HK-2 (cell line): ENCODE data around the gene EEF2K.
A peak's percentile ranks its signal among the peaks of the same experiment; 100 is the strongest.
"Not testable (repeated sequence)": the region's sequence is repeated elsewhere in the genome, so short reads cannot be mapped to it uniquely, and the experiment has no call there.

Experiments used
- DNase-seq: peaks from one replicate; pipeline ENCODE4 v3.0.0-alpha.2; 2018; ENCODE audit not compliant: unreplicated experiment

EEF2K gene

DNA sequence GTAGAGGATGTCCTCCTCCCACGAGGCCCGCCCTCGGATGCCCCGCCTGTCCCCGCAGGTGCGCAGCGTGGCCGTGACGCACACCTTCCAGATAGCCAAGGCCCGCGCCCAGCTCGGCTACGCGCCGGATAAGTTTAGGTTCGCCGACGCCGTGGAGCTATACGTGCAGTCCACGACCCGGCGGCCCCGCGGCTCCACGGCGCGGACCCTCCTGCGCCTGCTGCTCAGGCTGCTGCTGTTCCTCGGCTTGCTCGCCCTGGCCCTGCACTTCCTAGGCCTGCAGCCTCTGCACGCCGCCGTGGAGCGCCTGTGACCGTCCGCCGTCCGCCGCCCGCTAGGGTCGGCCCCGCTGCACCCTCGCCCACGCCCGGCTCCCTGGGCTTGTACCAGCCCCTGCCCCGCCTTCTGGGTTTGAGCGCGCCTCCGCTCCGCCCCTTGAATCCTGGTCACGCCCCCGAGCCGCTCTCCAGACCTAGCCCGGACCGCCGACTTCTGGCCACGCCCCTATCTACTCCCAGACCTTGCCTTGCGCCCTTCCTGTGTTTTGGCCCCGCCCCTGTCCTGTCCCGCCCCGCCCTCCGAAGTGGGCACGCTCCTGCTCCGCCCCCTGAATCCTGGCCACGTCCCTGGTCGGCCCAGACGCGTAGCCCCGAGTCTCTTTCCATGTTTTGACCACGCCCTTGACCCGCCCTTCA, 15.8 kb upstream of the EEF2K start:
- DNase-seq, result peak; percentile 98

GRCh38 chr16:22190776-22191531, 15.1 kb upstream of the EEF2K start:
- peak; percentile 94 for DNase-seq

GRCh38 chr16:22191532-22192260, 14.4 kb upstream of the EEF2K start:
- no peak for DNase-seq

DNA sequence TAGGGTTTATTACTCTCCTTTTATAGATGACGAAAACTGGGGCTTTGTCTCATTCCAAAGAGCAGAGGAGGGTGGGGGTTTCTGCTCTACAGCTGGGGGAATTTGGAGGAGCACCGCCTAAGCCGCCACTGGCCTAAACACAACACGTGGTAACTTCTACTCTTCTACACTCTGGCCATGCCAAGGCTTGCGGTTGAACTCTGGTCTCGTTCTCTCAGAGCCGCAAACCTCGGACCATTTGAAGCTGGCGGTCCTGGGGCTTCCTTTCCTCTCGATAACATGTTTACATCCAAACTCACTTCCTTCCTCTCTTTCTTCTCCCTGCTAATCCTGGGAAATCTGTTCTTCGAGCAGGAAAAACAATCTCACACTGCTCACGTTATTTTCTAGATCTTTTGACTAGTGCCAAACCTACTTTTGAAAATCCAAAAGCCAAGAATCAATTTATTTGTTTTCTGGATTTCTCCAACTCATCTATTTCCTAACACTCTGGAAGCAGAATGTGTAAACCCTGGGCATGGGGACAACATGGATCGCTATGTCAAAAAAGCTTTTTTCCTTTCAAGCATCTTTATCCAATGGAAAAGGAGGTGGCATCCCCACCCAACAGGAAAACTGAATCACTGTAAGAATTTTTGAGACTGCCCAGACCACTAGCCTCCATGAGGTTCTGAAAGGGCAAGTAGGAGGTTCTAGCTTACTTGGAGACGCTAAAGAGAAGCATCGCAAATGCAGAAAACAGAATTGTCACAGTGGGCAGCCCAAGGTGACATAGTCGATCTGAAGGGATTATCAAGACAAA, 13.6 kb upstream of the EEF2K start:
- DNase-seq, result peak; percentile 65

DNA sequence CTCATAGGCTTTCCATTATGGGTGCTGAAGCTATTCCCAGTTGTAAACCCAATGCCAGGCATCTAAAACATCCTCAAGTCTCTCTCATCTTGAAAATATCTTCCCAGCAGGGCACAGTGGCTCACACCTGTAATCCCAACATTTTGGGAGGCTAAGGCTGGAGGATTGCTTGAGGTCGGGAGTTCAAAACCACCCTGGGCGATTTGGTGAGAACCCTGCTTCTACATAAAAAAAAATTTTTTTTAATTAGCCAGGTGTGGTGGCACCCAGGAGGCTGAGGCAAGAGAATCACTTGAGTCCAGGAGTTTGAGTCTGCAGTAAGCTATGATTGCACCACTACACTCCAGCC, 13.0 kb upstream of the EEF2K start:
- DNase-seq, result no peak

- no peak for DNase-seq
Measured at GRCh38 chr16:22194707-22195444, 11.2 kb upstream of the EEF2K start.

DNA sequence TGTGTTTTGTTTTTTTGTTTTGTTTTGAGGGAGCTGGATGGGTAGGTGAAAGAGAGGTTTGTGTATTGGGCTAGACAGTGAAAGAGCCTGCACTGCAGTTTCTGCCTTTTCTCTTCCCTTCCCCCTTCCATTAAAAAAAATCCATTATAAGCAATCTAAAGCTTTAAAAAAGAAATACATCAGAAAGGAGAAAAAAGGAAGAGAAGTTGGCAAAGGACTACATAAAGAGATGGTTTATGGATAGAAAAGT, 10.7 kb upstream of the EEF2K start:
- DNase-seq, result no peak

DNA sequence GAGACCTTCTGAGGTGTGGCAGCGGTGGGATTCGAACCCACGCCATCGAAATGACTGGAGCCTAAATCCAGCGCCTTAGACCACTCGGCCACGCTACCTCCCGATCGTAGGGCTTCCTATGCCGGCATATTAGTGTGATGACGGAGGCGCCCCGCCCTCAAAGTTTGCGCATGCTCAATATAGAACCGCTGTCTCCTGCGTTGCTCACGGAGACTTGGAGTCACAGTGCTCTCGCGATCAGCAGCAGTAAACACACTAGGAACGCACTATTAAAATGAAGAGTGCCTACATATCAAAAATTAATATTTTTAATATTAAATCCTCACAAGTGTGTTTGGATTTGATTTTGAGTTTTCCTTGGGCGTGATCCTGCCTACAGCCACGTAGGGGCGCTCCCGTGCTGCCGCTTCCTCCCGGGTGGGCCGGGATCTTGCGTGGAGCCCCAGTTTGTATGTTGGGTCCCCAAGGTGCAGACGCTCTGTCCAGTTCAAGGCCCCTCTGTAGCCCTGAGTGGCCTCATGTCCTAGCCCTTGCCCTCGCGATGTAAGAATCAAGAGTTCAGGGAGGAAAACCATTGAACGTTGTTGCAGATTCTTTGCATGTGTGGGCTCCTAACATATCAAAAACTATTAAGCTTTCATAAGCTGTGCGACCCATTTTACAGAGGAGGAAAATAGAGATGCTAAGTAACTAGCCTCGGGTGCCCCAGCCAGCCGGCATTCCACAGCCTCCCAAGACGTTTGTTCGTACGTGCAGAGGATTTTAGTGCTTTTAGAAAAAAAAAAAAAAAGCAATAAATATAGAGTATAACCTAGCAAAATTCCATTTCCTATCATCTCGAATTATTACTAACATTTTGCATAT, 10.2 kb upstream of the EEF2K start:
- DNase-seq, result peak; percentile 93

- not testable (repeated sequence) for DNase-seq
Measured at GRCh38 chr16:22196559-22197168, 9.4 kb upstream of the EEF2K start.

- no peak for DNase-seq
Measured at GRCh38 chr16:22198547-22199293, 7.4 kb upstream of the EEF2K start.

- no peak for DNase-seq
Measured at GRCh38 chr16:22202261-22202637, 3.8 kb upstream of the EEF2K start.

- DNase-seq, result no peak
Measured at GRCh38 chr16:22203091-22203490, 3.0 kb upstream of the EEF2K start.

DNA sequence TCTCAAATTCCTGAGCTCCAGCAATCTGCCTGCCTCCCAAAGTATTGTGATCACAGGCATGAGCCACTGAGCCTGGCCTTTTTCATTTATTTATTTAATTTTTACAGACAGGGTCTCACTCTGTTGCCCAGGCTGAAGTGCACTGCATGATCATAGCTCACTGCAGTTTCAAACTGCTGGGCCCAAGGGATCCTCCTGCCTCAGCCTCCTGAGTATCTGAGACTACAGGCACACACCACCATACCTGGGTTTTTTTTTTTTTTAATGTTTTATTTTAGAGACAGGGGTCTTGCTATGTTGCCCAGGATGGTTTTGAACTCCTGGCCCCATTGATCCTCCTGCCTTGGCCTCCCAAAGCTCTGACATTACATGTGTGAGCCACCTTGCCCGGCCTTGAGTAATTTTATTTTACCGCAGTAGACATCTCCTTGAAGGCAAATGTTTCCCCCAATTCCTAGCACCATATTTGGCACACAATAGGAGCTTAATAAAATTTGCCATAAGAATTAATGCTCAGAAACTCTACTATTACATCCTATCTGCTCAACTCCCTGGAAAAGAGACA, 1.9 kb upstream of the EEF2K start:
- no peak for DNase-seq

- DNase-seq, result no peak
Measured at GRCh38 chr16:22205577-22206012, 483 bp upstream of the EEF2K start.

GRCh38 chr16:22206842-22207714, 1.0 kb downstream of the EEF2K start:
- DNase-seq, result peak; percentile 37

DNA sequence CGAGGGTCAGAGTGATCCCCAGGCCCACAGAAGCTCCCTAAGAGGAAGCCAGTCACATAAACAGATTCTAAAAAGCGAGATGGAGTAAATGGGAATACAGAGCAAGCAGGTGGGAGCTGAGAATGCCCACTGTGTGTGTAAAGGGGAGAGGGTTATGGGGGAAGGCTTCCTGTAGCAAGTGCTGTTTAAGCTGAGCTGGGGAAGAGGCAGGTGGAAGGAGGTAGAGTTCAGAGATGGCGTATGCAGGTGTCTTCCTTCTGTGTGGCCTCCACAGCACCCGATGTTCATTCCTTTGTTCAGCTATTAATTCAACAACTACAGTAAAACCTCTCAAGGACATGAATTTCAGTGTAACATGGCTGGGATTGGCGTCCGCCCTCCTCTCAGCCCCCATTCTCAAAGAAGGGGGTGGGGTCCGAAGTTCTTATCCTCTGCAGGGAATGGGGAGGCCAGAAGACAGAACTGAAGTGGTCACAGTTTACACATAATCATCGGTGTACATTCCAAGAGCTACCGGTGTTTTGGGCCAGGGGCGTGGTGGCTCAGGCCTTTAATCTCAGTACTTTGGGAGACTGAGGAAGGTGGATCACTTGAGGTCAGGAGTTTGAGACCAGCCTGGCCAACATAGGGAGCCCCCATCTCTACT, 1.8 kb downstream of the EEF2K start:
- DNase-seq, result no peak

GRCh38 chr16:22210285-22210684, 4.2 kb downstream of the EEF2K start:
- DNase-seq, result no peak

DNA sequence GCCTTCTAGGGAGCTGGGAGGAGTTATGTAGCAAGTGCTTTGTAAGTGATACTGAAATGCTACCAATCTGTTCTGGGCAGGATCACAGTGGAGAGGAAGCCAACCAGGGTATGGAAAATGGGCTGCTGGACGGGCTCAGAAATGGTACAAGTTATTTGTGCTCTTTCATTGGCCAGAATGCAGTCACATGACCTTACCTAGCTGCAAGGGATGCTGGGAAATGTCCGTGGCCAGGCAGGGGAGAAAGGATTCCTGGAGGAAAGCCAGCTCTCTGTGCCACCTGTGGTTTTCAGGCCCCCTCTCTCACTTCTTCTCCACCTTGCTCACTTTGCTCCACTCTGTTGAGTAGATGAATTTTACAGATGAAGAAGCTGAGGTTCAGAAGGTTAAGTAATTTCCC, 4.8 kb downstream of the EEF2K start:
- no peak for DNase-seq
